Activated naive CD4-positive, alpha-beta T cell (primary cell): Measurements from ENCODE around the gene KIAA1549.
"Not testable (repeated sequence)": the region's sequence is repeated elsewhere in the genome, so short reads cannot be mapped to it uniquely, and the experiment has no call there.

Experiments used
- DNase-seq, 4 experiments: peaks; one replicate each; lab custom pipeline; 2025; lab: John Stamatoyannopoulos, UW

KIAA1549 gene

GRCh38 chr7:138981332-138982203, at the start of gene KIAA1549:
TSS of gene KIAA1549 (minus strand) at chr7:138981389. CDS start at chr7:138981269, 120 bp downstream.
- DNase-seq: peak in 2 of 4 experiments; percentile 3 to 25

DNA sequence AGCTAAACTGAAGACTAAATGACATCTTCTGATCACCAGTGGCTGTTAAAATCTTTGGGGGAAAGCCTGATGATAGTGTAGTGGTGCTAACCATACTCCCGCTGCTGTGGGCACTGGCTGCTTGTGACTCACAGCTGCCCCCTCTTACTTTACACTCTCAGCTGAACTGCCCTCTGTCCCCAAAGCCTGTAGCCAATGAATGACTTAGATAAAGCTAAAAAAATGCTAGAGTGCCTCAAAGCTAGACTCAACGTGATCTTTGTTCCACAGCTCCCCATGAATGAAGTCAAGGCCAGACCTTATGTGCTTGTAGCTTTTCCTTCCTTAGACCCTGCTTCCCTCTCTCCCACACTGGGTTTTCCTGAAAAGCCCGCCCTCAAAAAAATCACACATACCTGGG, 48.2 kb upstream of the KIAA1549 start:
- no peak for DNase-seq

- DNase-seq: no peak
Measured at GRCh38 chr7:139026551-139026950, 45.4 kb upstream of the KIAA1549 start.

DNA sequence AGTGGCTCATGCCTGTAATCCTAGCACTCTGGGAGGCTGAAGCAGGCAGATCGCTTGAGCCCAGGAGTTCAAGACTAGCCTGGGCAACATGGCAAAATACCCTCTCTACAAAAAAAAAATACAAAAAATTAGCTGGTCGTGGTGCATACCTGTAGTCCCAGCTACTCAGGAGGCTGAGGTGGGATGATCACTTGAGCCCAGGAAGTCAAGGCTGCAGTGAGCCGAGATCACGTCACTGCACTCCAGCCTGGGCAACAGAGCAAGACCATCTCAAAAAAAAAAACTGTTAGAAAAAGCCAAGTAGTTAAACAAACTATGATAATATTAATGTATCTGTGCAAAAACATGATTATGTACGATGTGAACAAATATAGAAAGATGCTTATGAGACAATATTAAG, 44.7 kb upstream of the KIAA1549 start:
- DNase-seq: not testable (repeated sequence)

DNA sequence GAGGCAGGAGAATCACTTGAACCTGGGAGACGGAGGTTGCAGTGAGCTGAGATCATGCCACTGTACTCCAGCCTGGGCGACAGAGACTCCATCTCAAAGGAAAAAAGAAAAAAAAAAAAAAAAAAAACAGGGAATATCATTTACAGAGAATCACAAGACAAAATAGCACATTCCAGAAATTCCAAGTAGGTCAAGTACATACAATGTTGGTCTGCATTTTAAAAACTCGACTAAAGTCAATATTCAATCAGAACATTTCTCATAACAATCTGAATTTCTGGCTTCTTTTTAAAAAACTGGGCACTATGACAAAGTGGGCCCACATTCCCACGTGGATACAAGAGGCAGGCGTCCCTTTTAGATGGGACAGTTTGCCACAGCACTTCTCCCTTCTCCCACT, 41.9 kb upstream of the KIAA1549 start:
- no peak for DNase-seq

DNA sequence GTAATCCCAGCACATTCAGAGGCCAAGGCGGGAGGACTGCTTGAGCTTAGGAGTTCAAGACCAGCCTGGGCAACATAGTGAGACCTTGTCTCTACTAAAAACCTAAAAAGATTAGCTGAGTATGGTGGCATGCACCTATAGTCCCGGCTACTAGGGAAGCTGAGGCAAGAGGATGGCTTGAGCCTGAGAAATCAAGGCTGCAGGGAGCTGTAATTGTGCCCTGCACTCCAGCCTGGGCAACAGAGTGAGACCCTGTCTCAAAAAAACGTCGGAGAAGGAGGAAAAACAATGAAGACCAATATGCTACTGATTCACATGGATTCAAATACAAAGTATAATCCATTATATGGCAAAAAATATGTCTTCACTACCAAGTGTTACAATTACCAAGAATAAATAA, 41.1 kb upstream of the KIAA1549 start:
- no peak for DNase-seq

- DNase-seq: no peak
Measured at GRCh38 chr7:139018910-139019309, 37.7 kb upstream of the KIAA1549 start.

GRCh38 chr7:139016931-139017511, 35.8 kb upstream of the KIAA1549 start:
- DNase-seq: peak in 2 of 4 experiments; percentile 24 to 41

DNA sequence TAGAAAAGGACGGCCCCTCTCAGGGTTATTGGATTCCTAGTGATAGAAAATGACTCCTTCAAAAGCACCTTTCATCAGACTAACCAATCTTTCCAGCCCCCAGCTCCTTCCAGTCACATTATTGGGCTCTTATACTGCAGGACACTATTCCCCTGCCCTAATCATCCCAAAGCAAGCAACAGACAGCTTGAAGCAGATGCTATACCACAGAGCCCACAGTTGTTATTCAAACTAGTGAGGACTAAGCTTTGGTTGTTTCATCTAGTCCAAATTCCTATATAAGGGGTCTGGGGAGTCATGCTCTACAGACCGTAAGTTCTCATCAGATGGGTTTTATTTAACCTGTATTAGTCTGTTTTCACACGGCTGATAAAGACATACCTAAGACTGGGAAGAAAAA, 30.2 kb upstream of the KIAA1549 start:
- no peak for DNase-seq

GRCh38 chr7:139004321-139005090, 23.3 kb upstream of the KIAA1549 start:
- no peak for DNase-seq

- no peak for DNase-seq
Measured at GRCh38 chr7:138999414-138999813, 18.2 kb upstream of the KIAA1549 start.

DNA sequence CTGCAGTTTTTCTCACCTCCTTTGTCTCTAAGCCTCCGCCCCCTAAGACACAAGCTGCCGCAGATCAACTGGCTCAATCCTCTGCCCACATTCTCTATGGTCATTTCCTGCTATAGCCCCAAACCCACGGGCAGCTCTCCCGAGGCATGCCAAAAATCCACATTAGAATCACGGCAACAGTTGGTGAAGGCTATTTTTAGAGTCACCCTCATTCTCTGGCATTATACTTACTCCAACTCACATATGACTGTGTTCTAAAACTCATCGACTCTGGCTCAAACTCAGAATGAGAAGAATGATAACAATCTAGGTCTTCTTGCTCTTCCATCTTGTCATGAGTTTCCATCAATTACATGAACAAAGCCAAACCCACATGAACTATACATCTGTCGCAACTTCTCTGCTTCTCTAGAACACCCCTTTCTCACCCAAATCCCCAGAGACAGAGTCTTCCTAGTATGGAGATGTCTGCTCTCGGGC, 10.9 kb upstream of the KIAA1549 start:
- DNase-seq: no peak

GRCh38 chr7:138987686-138988085, 6.5 kb upstream of the KIAA1549 start:
- no peak for DNase-seq

DNA sequence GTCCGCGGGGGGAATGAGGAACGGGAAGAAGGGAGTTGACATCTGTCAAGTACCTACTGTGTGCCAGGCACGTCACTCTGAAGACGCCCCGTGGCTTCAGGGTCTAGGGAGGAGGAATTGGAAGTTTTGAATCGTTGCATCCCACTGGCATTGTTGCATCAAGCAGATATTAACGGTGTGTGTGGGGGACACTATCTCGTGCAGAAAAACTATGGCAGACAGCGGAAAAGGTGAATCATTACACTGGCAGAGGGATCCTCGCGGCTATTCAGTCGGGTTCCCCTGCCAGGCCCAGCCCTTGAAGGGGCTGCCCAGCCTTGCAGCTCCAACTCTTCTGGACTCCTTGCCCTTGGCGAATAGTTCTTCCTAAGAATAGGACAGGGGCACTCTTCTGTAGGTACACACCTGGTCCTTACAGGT, 1.0 kb upstream of the KIAA1549 start:
- no peak for DNase-seq

DNA sequence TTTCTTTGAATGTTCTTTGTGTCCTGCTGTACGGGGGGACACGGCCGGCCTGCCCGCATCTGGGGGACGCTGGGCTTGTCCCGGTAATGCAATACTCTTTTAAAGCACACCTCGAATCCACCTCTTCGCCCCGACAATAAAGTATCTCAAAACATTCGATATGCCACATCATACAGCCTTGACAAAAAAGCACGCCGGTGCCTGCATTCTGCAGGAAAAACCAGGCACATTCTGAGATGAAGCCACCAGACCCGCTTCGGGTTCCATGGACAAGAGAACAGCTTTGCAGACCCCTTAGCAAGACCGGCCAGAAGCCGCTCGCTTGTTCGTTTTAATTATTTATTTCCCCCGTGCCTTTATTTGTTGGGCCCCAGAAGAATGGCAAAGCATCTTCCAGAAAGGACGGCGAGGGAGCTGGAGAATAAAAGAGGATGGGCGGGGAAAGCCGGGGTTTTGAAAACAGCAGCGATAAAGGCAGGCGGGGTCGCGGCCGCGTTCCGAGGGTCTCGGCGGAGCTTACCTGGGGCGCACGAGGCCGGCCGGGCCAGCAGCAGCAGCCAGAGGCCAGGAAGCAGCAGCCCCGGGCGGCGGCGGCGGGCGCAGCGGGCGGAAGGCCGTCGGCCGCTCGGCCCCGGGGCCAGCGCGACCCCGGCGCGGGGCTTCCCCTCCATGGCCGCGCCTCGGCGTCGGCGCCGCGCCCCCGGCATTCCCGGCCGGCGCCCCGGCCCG, 462 bp downstream of the KIAA1549 start:
- no peak for DNase-seq

DNA sequence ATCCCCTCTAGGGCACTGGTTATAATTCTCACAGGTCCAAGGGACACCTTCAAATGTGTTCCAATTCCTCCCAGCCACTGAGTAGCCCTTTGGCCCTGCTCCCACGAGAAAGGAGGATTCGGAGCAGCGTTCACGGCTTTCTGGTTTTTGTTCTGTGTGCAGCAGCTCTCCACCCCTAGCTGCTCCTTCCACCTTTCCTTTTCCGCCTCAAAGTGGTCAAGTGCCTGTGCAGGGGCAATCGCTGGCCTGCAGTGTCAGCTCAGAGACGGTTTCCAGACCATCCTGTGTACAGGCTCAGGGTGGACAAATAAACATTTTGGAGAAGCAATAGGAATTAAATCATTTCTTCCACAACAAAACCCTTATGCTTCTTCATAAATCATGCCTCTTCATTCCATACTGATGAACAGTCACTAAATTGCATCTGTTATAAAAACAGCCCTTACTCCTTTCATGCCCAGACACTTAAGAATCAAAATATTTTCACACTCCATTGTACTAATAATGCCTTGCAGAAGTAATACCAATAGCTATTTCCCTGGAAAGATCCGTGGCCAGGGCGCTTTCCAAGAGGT, 1.1 kb downstream of the KIAA1549 start:
- no peak for DNase-seq

- no peak for DNase-seq
Measured at GRCh38 chr7:138979226-138979979, 1.8 kb downstream of the KIAA1549 start.

DNA sequence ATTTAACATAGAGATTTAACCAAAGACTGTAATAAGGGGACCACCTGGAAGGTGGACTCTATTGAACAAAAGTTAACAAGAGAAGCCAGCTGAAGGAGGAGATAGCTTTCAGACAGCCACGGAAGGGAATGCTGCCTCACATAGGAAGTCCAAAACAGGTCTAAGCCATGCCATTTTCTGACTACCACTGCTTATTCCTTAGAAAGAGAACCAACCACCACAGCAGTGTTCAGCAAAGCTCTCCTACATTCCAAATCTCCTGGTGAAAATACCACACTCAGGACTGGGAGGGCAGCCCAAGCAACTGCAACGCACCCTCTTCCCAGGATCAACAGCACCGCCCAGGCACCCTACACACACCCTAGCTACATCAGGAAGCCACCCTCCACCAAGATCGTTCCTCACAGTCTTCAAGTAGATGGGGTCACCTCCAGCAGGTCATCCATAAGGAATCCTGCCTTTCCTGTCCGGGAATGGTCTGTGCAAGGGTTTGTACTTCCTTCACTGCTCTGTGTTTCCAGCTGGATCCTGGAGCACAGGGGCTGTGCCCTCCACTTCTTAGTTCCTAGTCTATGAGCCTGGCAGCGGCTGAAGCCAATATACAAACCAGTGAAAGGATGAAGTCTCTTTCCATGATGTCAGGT, 2.5 kb downstream of the KIAA1549 start:
- DNase-seq: no peak

- not testable (repeated sequence) for DNase-seq
Measured at GRCh38 chr7:138976161-138976560, 5.0 kb downstream of the KIAA1549 start.
